Measurements from ENCODE around the gene KCNG4.

GRCh38 chr16:84175350-84176081 is 64.3 kb downstream of the KCNG4 start:
- TF ChIP-seq CTCF (conservative IDR thresholded peaks at IDR 0.05; ENCODE audit: low read depth in 2 of 2) (peak; percentile 47 to 70), REST (IDR thresholded peaks at IDR 0.05; ENCODE audit: unreplicated experiment) (no peak), EZH2 (IDR thresholded peaks at IDR 0.05; ENCODE audit: low read depth, unreplicated experiment) (no peak), POLR2AphosphoS5 (IDR thresholded peaks at IDR 0.05; ENCODE audit: low read depth) (no peak), JUNB (IDR thresholded peaks at IDR 0.05; ENCODE audit: unreplicated experiment) (no peak), ETS1 (IDR thresholded peaks at IDR 0.05) (no peak)

Measured in GM23338 (cell line).